Activated CD8-positive, alpha-beta memory T cell treated with anti-CD3 and anti-CD28 coated beads, Interleukin-2, amount 50 U/mL, for 48 hours (primary cell): Measurements from ENCODE around the gene PLCB4.
"Not testable (repeated sequence)": the region's sequence is repeated elsewhere in the genome, so short reads cannot be mapped to it uniquely, and the experiment has no call there.

ENCODE experiments used
- DNase-seq: peaks from one replicate; pipeline ENCODE4 v3.0.0-alpha.2; 2020

Gene PLCB4

DNA sequence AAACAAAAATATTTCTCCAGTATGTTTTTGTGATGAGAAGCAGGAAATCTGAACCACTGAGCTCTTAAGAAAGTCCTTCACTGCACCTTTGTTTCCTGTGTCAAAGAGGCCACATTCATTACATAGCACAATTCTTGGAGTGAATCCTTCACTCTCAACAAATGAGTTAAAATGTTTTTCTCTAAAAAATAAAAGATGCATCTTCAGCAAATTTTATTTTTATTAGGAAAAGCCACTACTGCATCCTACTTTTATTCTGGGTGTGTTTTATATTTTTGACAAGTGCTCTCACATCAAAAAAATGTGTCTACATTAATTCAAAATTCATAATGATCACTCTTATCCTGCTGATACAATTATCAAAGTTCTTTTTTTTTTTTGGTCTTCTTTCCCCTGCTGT lies 76.3 kb downstream of the PLCB4 start:
- DNase-seq, result no peak

DNA sequence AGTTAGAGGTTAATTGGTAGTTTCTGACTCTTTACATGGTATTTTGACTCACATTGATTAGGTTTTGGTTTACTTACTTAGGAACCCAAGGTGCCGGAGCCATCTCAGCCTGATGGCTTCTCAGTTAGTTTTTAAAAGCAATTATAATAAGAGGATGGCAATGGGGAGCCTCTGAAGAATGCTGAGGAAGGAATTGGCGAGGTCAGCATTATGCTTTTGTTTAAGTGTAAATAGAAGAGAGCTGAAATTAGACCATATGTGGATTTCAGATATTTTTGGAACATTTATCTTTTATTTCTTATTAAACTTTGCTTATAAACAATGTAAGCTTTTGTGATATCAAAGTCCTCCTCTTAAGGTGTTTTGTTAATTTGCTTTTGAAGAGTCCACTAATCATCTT lies 77.8 kb downstream of the PLCB4 start:
- no peak for DNase-seq

DNA sequence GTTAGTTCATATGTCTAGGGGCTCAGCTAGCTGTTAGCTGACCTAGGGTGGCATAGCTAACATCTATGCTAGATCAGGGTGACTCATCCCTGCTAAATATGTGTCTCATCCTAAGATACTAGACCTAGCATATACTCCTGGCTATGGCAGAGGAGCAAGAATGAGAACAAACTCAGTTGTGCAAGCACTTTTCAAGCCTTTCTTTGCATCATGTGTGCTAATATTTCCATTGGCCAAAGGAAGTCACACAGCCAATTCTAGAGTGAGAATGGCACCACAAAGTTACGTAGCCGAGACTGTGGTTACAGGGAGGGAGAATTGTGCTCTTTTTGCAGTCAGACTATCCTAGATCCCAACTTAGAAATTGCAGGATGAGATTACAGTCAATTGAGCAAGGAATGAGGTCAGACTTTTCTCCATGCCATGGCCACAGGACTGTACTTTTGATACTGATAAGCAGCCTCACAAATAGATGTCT lies 78.7 kb downstream of the PLCB4 start:
- DNase-seq, result no peak

- no peak for DNase-seq
These were observed 79.4 kb downstream of the PLCB4 start for GRCh38 chr20:9148291-9148690.

DNA sequence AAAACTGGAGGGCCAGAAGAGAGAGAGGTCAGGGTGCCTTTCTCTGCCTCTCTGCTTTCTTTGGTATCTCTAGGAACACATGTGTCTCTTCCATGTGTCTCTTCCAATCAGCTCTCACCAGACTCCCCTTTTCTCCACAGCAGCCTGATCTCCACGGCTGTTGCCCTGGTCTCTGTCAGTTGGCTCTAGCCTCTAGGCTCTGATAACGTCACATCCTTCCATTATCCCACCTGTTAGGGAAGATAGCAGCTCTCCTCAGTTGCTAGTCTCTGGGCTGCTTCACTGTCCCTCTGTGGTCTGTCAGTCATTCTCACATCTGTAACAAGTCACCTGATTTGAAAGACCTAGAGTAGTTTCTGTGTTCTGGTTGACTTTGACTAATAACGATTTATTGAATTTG lies 80.2 kb downstream of the PLCB4 start:
- no peak for DNase-seq

DNA sequence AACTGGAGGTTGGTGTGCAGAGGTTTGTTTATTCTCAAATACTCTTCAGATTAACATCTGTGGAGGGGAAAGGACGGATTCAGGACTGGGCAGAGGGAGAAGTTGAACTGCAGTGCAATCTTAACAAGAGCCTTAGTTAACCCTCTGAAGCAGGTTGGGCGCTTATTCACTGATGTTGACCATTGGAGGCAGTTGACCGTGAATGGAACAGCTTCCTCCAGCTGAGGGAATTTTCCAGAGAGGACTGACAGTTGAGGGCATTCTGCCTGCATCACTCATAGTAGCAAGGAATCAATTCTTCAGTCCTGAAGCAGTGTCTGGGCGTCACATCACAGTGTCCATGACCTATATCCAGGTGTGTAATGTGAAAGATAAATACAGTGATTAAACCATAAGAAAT lies 80.9 kb downstream of the PLCB4 start:
- no peak for DNase-seq

DNA sequence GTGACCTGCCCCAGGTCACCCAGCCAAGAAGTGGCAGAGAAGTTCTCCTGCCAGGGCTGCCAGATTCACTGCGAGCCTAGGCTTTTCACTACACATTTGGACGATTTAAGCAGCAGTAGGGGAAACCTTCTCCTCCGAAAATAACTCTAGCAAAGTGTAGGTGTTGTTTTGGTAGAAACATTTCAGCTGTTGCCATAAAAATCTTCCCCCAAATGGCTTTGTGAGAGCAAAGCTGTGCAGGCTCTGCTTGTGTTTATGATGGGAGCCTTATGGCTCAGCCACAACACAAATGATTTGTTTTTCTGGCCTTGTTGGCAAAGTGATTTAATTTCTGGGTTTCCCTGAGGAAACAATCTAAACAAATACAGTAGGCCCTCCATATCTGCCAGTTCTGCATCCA lies 81.8 kb downstream of the PLCB4 start:
- DNase-seq, result no peak

DNA sequence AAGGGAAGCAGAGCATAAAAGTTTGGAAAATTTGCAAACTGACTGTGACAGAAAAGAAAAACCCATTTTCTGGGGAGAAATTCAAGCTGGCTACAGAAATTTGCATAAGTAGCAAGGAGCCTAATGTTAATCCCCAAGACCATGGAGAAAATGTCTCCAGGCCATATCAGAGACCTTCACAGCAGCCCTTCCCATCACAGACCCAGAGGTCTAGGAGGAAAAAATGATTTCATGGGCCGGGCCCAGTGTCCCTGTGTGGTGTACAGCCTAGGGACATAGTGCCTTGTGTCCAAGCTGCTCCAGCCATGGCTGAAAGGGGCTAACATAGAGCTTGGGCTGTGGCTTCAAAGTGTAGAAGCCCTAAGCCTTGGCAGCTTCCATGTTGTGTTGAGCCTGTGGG lies 83.3 kb downstream of the PLCB4 start:
- DNase-seq, result not testable (repeated sequence)

- no peak for DNase-seq
These were observed 85.7 kb downstream of the PLCB4 start for GRCh38 chr20:9154464-9155024.

GRCh38 chr20:9156529-9157280 lies 87.8 kb downstream of the PLCB4 start:
- no peak for DNase-seq

GRCh38 chr20:9160331-9160730 lies 91.4 kb downstream of the PLCB4 start:
- DNase-seq, result no peak

DNA sequence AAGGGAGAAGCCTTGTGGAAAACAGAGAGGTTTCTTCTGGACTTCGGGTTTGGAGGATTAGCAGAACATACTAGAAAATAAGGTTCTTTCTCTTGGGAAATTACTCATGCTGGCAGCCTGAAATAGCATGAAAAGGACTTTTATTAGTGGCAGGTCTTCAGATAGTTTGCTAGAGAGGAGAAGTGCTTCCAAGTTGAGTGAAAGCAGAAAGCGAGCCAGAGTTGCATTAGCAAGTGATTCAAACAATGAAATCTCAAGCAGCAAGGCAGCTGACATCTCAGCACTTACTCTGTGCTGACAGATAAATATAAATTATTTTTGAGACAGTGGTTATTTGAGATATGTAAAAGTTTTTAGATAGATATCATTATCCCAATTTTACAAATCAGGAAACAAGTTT lies 91.9 kb downstream of the PLCB4 start:
- DNase-seq, result no peak

DNA sequence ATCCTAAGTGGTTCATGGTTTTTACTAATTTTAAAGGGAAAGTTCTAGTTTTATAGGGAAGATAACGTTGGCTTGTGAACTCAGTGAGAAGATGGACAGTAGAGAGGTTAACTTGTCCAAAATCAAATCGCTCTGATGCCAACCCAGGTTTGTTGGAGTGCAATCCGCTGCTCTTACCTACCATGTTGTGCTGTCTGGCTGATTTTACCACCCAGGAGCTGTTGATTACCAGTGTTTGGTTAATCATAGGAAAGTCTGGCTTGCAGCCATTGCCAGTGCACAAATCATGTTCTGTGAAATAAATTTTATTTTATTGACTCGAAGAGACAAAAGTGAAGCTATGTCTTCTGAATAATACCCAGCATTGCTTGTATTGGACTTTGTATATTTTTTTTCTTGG lies 92.4 kb downstream of the PLCB4 start:
- DNase-seq, result no peak

DNA sequence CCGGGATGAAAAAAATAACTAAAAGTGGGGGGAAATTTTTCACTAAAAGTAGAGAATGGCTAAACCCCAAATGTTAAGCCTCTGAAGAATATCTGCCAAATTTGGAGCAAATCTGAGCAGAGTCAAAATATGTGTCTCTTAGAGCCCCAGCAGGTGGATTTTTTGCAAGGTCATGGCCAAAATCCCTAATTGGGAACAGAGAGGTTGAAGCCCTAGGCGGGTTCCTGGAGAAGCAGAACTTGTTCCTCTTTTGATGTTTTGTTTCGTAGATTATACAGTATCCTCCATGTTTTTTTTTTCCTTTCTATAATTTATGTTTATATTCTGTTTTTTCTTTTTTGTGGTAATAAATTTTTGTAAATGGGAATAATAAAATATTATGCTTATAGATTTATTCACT lies 94.4 kb downstream of the PLCB4 start:
- DNase-seq, result no peak

- no peak for DNase-seq
These were observed 95.1 kb downstream of the PLCB4 start for GRCh38 chr20:9163995-9164394.

DNA sequence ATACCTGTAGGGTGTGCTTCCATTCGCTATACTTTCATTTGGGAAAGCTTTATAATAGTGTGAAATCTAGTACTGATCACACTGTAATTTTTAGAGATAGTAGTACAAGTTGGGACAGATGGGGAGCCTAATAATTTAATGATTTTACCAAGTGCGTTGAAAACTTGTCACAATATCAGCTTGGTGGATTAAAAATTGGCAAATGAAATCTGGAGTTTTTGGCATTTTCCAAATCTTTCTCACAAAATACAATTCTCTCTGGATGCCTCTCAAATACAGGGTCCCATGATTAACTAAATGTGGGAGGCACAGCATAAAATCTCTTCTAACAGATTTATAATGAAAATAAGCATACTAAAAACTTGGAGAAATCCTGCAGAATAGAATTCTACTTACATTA lies 96.4 kb downstream of the PLCB4 start:
- no peak for DNase-seq

DNA sequence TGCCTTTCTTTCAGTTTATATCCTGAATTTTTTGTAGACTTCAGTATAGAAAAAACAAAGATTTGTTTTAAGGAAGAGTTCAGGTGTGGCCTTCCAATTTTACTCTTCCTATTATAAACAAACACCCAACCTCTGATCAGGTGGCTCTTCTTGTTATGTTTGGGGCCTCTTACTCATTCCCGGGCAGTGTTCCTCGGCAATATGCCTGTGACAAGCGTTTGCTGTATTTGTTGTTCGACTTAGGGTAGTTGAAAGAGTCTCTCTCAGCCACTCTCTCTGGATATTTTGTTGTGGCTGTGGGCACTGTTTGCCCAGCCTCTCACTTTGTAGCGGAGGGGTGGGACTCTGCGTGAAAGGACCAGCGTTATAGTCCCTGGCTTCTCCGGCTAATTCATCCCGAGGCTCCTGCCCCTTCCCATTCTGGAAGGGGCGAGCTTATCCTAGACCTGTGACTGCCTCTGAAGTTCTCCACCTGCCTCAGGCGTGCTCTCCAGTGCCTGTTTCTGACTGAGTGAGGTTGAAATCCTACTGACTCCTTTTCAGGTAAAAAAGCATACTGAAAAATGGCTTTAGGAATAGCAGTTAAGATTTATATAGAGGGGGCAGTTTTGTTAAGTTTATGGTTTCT lies 97.4 kb downstream of the PLCB4 start:
- DNase-seq, result no peak

DNA sequence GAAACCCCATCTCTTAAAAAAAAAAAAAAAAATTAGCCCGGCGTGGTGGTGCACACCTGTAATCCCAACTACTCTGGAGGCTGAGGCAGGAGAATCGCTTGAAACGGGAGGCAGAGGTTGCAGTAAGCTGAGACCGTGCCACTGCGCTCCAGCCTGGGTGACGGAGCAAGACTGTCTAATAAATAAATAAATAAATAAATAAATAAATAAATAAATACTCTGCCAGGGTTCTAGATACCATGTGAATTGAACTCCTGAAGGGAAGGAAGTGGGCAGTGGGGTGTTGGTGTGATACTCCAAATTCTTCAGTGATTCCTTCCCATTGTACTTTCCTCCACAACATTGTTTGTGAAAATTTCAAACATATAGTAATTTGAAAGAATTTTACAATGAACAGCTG lies 100.5 kb downstream of the PLCB4 start:
- DNase-seq, result no peak

DNA sequence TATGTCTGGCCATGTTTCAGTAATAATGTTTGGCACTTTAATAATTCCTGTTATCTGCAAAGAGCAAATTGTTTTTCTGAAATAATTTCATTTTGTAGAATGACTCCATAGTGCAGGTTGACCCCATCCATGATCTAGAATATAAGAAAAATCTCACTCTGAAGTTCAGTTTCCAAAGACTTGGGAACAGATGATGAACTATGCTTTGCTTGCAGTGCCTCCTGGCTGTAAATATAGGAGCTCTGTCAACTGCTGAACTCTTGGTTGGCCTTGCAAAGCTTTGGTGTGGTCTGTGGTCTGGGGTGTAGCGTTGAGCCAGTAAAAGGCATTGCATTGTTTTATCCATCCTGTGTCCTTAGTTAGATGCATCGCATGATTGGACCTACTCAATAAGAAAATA lies 104.0 kb downstream of the PLCB4 start:
- no peak for DNase-seq

GRCh38 chr20:9177278-9177677 lies 108.4 kb downstream of the PLCB4 start:
- no peak for DNase-seq

DNA sequence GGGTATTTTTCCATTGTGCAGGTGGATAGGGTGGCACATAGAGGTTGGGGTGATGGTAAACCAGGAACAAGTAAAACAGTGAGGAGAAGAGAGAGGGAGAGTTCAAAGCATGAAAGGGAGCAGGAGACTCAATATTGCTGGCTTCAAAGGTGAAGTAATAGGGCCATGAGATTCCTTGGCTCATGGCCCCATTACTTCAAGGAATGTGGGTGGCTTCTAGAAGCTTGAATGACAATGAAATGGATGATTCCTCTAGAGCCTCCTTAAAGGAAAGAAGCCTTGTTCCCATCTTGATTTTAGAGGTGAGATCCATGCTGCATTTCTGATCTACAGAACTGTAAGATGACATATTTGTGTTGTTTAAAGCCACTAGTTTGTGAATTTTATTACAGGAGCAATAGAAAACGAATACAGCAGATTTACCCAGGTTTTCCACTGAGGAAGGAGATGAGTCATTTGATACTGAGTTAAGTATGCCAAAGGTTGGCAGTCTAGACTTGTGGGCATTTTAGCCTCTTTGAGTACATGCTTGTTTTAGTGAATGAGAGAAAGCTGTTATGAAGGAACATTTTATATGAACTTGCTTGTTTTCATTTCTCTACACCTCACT lies 110.4 kb downstream of the PLCB4 start:
- no peak for DNase-seq

DNA sequence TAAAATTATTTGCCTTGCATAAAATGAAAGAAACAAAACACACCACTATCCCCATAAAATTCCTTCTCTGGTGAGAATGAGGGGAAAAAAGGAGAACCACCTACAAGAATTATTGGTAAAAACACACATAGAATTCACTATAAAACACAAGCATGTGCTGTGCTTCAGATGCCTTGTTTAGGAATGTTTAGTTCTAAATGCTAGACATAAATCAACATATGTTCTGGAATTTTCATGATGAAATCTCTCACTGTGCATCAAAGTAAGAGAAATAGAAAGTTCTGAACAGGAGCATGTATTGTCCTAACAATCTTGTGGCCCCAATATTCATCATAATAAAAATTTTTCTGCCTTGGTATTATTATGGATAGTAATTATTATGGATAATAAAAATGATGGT lies 111.0 kb downstream of the PLCB4 start:
- no peak for DNase-seq

DNA sequence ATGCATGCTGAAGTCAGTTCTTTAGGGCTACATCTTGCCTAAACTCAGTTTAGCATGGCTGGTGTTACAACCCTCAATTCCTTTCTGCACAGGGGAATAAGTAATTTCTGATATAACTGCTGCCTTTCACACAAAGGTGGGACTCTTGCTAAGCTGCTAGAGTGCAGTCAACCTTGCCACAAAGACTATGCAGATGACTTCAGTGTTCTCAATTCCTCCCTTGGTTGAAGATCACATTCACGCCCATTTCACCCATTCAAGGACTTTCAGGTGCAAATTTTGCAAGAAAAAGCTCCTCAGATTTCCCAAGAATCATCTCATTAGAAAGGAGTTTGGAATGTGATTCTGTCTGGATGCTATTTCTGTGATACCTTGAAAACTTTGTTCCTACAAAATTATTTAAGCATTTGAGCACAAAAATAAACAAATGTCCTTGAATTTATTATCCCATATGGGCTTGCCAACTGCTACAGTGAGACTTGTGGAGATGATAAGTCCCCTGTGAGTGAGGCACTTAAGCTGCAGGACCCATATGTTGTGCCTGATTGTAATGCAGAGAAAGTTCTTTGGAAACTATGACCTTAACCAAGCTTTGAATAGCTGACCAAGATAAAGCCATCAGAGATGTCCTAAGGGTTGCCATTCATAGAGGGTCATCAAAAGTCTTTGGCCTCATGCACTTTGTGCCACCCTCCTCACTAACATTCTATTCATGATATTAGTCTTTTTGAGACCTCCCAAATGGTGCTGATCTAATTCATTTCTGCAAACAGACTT lies 111.8 kb downstream of the PLCB4 start:
- no peak for DNase-seq
